K562 (cell line): ENCODE results near the gene PBX1.

Experiments
- ATF6 ChIP-seq: sonication (generic); formaldehyde crosslinking; IDR thresholded peaks from 2 replicates; pipeline ENCODE4 v1.4.0; 2020; ENCODE audit warnings: mild to moderate bottlenecking, missing genetic modification reagents
- BRF1 ChIP-seq: IDR thresholded peaks from 3 replicates; pipeline ENCODE4 v1.6.1; 2011; ENCODE audit warnings: borderline replicate concordance, mild to moderate bottlenecking; ENCODE audit not compliant: insufficient read length; ENCODE audit errors: extremely low read depth
- CTCF ChIP-seq, 3 experiments: IDR thresholded peaks in 2 of 3; conservative IDR thresholded peaks in 1 of 3; 2 replicates each; pipeline ENCODE4 v1.5.1; 2011 to 2012; ENCODE audit warnings: low read length in 3 of 3, mild to moderate bottlenecking in 3 of 3, control low read depth in 2 of 3, improper control_type of control experiment in 1 of 3, inconsistent platforms in 1 of 3, low read depth in 1 of 3, mixed read lengths in 1 of 3, moderate library complexity in 1 of 3; ENCODE audit not compliant: insufficient read depth in 2 of 3
- KLF13 ChIP-seq: fragments of 450-650 bp; IDR thresholded peaks from 2 replicates; pipeline ENCODE4 v1.6.1; 2016; ENCODE audit warnings: missing genetic modification characterization, low read depth, mild to moderate bottlenecking, missing compliant biosample characterization, moderate library complexity, borderline replicate concordance
- MLX ChIP-seq, 2 experiments: fragments of 450-650 bp in 1 of 2; sonication (generic) in 1 of 2; formaldehyde crosslinking; conservative IDR thresholded peaks; 2 replicates each; pipeline versions ENCODE4 v1.4.0 to v1.8.1; 2020 to 2022; ENCODE audit warnings: mild to moderate bottlenecking in 1 of 2, missing genetic modification reagents in 1 of 2
- NCOA4 ChIP-seq: fragments of 450-650 bp; IDR thresholded peaks from 2 replicates; pipeline ENCODE4 v1.6.1; 2018; ENCODE audit warnings: mild to moderate bottlenecking; ENCODE audit not compliant: partially characterized antibody
- NFIC ChIP-seq: fragments of 450-650 bp; IDR thresholded peaks from 2 replicates; pipeline ENCODE4 v1.6.1; 2017; ENCODE audit warnings: mild to moderate bottlenecking, inconsistent platforms
- PHF8 ChIP-seq: fragments of 200-600 bp; sonication (generic); IDR thresholded peaks from 2 replicates; pipeline ENCODE4 v1.6.1; 2012; ENCODE audit warnings: mixed run types, mild to moderate bottlenecking, inconsistent platforms, low read length, moderate library complexity, borderline replicate concordance
- POLR2A ChIP-seq: fragments of 450-650 bp; conservative IDR thresholded peaks from 2 replicates; pipeline ENCODE4 v1.6.1; 2016
- SIN3B ChIP-seq: fragments of 450-650 bp; IDR thresholded peaks from 2 replicates; pipeline ENCODE4 v1.6.1; 2017; ENCODE audit warnings: low read depth, mild to moderate bottlenecking, moderate library complexity
- ZBTB40 ChIP-seq, 2 experiments: fragments of 450-650 bp in 1 of 2; sonication (generic) in 1 of 2; formaldehyde crosslinking in 1 of 2; IDR thresholded peaks; 2 replicates each; pipeline versions ENCODE4 v1.7.1 to v1.9.0; 2016 to 2022; ENCODE audit warnings: inconsistent platforms in 1 of 2, mild to moderate bottlenecking in 1 of 2, missing genetic modification reagents in 1 of 2
- ZFP36 ChIP-seq: fragments of 150-350 bp; IDR thresholded peaks from 2 replicates; pipeline ENCODE4 v1.6.1; 2018; ENCODE audit warnings: low read length, low read depth; ENCODE audit not compliant: partially characterized antibody

GRCh38 chr1:164754088-164754600 is 195.2 kb downstream of the PBX1 start:
- no peak for TF ChIP-seq NCOA4
- TF ChIP-seq MLX (CRISPR knock-in tag; conservative IDR thresholded peaks at IDR 0.05) = no peak
- no peak for TF ChIP-seq POLR2A
- TF ChIP-seq CTCF (IDR thresholded peaks at IDR 0.05 in 2 of 3, conservative IDR thresholded peaks at IDR 0.05 in 1 of 3; ENCODE audit: insufficient read depth in 2 of 3, low read depth in 1 of 3, low read length in 3 of 3) = no peak
- no peak for TF ChIP-seq ATF6 (CRISPR knock-in tag)
- no peak for TF ChIP-seq ZFP36
- TF ChIP-seq BRF1 = no peak
- no peak for TF ChIP-seq PHF8
- no peak for TF ChIP-seq SIN3B
- TF ChIP-seq ZBTB40 (IDR thresholded peaks at IDR 0.05) = no peak
- no peak for TF ChIP-seq ZBTB40 (CRISPR knock-in tag; IDR thresholded peaks at IDR 0.05)
- no peak for TF ChIP-seq NFIC
- TF ChIP-seq KLF13 (tag) = no peak
